GM23338 (cell line): ENCODE results near the gene ZMPSTE24. TPM values are rescaled to one million over a fixed set of nuclear protein-coding genes. Genes with fewer than 3 reads are reported as not detected.

ENCODE experiments used
- ATAC-seq: fragments of 200-7000 bp; cut with Tn5 transposase; 3 replicates; pipeline ENCODE4 v1.9.1; 2020
- DNase-seq: peaks from one replicate; pipeline ENCODE4 v3.0.0-alpha.2; 2015; ENCODE audit warnings: low spot score
- H2AFZ ChIP-seq: fragments of 200-600 bp; sonication (generic); 2 replicates; pipeline ENCODE4 v1.8.0; 2016; ENCODE audit warnings: antibody characterized with exemption, mild to moderate bottlenecking, moderate library complexity
- H3F3A ChIP-seq: fragments of 200-600 bp; sonication (generic); replicated peaks from 2 replicates; pipeline ENCODE4 v1.8.0; 2017; ENCODE audit warnings: antibody characterized with exemption, mixed run types, low read depth
- H3K27ac ChIP-seq: fragments of 200-600 bp; sonication (generic); 2 replicates; pipeline ENCODE4 v1.6.1; 2016; ENCODE audit warnings: low read depth
- H3K27me3 ChIP-seq: fragments of 200-600 bp; sonication (generic); 2 replicates; pipeline ENCODE4 v1.8.0; 2016; ENCODE audit warnings: mild to moderate bottlenecking, mixed run types, moderate library complexity; ENCODE audit not compliant: insufficient read depth
- H3K36me3 ChIP-seq: fragments of 200-600 bp; sonication (generic); 2 replicates; pipeline ENCODE4 v1.8.0; 2016; ENCODE audit warnings: mild to moderate bottlenecking; ENCODE audit not compliant: insufficient read depth
- H3K4me1 ChIP-seq: fragments of 200-600 bp; sonication (generic); 2 replicates; pipeline ENCODE4 v1.8.0; 2016; ENCODE audit warnings: mild to moderate bottlenecking, moderate library complexity; ENCODE audit not compliant: insufficient read depth
- H3K4me2 ChIP-seq: fragments of 200-600 bp; sonication (generic); 2 replicates; pipeline ENCODE4 v1.7.1; 2017; ENCODE audit warnings: mixed run types
- H3K4me3 ChIP-seq: fragments of 200-600 bp; sonication (generic); 2 replicates; pipeline ENCODE4 v1.6.1; 2016; ENCODE audit warnings: mixed run types
- H3K79me2 ChIP-seq: fragments of 200-600 bp; sonication (generic); replicated peaks from 2 replicates; pipeline ENCODE4 v1.8.0; 2017; ENCODE audit warnings: mild to moderate bottlenecking; ENCODE audit not compliant: insufficient read depth
- H3K9me2 ChIP-seq: fragments of 200-600 bp; sonication (generic); 2 replicates; pipeline ENCODE4 v1.8.0; 2017; ENCODE audit not compliant: insufficient read depth
- H4K20me1 ChIP-seq: fragments of 200-600 bp; sonication (generic); replicated peaks from 2 replicates; pipeline ENCODE4 v1.8.0; 2017; ENCODE audit warnings: mild to moderate bottlenecking; ENCODE audit not compliant: insufficient read depth
- H3K27ac Mint-ChIP-seq: 2 replicates; pipeline ENCODE4 v1.8.0; 2020; ENCODE audit warnings: inconsistent platforms, mild to moderate bottlenecking, moderate library complexity, mixed read lengths
- H3K27me3 Mint-ChIP-seq: 3 replicates; pipeline ENCODE4 v1.8.0; 2022; ENCODE audit warnings: low read depth, mild to moderate bottlenecking, moderate library complexity, mixed read lengths, inconsistent platforms; ENCODE audit not compliant: insufficient read depth, poor library complexity
- H3K36me3 Mint-ChIP-seq: 3 replicates; pipeline ENCODE4 v1.8.0; 2021; ENCODE audit warnings: low read depth, mild to moderate bottlenecking, inconsistent platforms, moderate library complexity, mixed read lengths
- H3K4me1 Mint-ChIP-seq: 3 replicates; pipeline ENCODE4 v1.8.0; 2020; ENCODE audit warnings: mild to moderate bottlenecking, inconsistent platforms, mixed read lengths
- H3K4me3 Mint-ChIP-seq: 3 replicates; pipeline ENCODE4 v1.8.0; 2021; ENCODE audit warnings: moderate library complexity, mild to moderate bottlenecking, inconsistent platforms, mixed read lengths
- H3K9me3 Mint-ChIP-seq: 3 replicates; pipeline ENCODE4 v1.8.0; 2020; ENCODE audit warnings: moderate library complexity, mild to moderate bottlenecking, inconsistent platforms, mixed read lengths
- CTCF ChIP-seq, 2 experiments: fragments of 200-600 bp in 1 of 2; sonication (generic) in 1 of 2; conservative IDR thresholded peaks; 2 replicates each; pipeline versions ENCODE4 v1.5.1 to v1.6.1; 2016 to 2017; ENCODE audit warnings: antibody characterized with exemption in 2 of 2, low read depth in 2 of 2, mild to moderate bottlenecking in 2 of 2, moderate library complexity in 1 of 2
- EZH2phosphoT487 ChIP-seq: fragments of 200-600 bp; sonication (generic); IDR thresholded peaks from one replicate; pipeline ENCODE4 v1.8.1; 2018; ENCODE audit warnings: antibody characterized with exemption; ENCODE audit not compliant: unreplicated experiment
- JUNB ChIP-seq: IDR thresholded peaks from one replicate; pipeline ENCODE4 v1.6.1; 2016; ENCODE audit warnings: antibody characterized with exemption; ENCODE audit not compliant: unreplicated experiment
- NANOG ChIP-seq: IDR thresholded peaks from 2 replicates; pipeline ENCODE4 v1.6.1; 2016; ENCODE audit warnings: antibody characterized with exemption, borderline replicate concordance
- POLR2AphosphoS5 ChIP-seq: IDR thresholded peaks from 2 replicates; pipeline ENCODE4 v1.6.1; 2016; ENCODE audit warnings: antibody characterized with exemption, low read depth
- polyA plus RNA-seq: library from polyadenylated mRNA; unstranded; fragments of >200 nt; fragmentation: Nextera tagmentation; extraction: Ambion mirVana; gene quantifications from 2 replicates; pipeline ENCODE4 v1.2.1, GENCODE V29; 2016
- total RNA-seq: library from RNA; depleted of rRNA; stranded (reverse); fragments of >200 nt; shearing (Covaris generic); gene quantifications from 2 replicates; pipeline ENCODE4 v1.2.3, GENCODE V29; 2014
- TF ChIP-seq, protein P1 (sequence below): fragments of 250-450 bp; sonication (Bioruptor Pico); IDR thresholded peaks from 2 replicates; pipeline ENCODE4 v1.5.0; 2020; ENCODE audit warnings: mild to moderate bottlenecking, moderate library complexity
- TF ChIP-seq, protein P2 (sequence below): IDR thresholded peaks from 2 replicates; pipeline ENCODE4 v1.6.1; 2016; ENCODE audit warnings: antibody characterized with exemption

The ZMPSTE24 gene
- total and polyA plus RNA-seq, 2 experiments from 2014 or later: 23.1 to 51.2 TPM

DNA sequence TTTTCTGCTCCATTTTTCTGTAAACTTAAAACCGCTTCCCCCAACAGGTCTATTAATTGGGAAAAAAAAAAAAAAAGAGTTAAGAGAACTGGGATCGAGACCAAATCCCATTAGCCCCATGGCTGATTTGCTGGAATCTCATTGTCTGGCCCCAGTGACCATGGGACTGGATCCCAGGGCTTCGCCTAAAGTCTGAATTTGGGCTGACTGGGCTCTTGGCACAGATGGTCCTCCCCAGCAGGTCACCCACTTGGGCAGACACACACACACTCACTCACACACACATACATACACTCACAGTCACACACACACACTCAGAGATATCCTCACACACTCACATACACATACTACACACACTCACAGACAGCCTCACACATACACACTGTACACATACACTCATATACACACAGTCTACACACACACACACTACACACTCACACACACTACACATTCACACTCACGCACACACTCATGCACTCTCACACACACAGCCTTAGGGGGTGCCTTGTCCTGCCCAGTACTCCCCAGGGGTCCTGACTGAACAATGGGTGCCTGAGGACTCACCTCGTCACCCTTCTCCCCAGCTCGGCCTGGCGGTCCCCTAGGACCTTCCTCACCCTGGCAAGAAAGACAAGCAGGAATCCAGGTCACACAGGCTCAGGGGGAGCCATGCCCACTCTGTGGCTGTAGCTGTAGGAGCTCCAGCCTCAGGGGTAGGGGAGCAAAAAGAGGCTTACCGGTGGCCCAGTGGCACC is 51.5 kb downstream of the ZMPSTE24 start:
- Mint-ChIP-seq H3K4me1 (peaks cover 6% of the 10 kb centered on the region; the same call in 2 of the 3 replicates), H3K27ac (no peak overlapping the region), H3K27me3 (peaks cover 18% of the 10 kb centered on the region), H3K9me3 (no peaks in the 10 kb centered on the region), H3K36me3 (no peaks in the 10 kb centered on the region; the same call in 2 of the 3 replicates), H3K4me3 (no peak overlapping the region)
- Histone ChIP-seq H3K27me3 (peaks cover 32% of the 10 kb centered on the region), H2AFZ (no peak overlapping the region), H3K79me2 (no peaks in the 10 kb centered on the region), H3K4me1 (peaks cover 3% of the 10 kb centered on the region), H3K4me2 (no peak overlapping the region), H3F3A (no peaks in the 10 kb centered on the region), H3K4me3 (no peak overlapping the region), H4K20me1 (no peaks in the 10 kb centered on the region), H3K36me3 (no peaks in the 10 kb centered on the region), H3K9me2 (no peaks in the 10 kb centered on the region), H3K27ac (no peak overlapping the region)
- DNase-seq (no peak), ATAC-seq (no peak)
- TF ChIP-seq EZH2phosphoT487 (no peak), CTCF (conservative IDR thresholded peaks at IDR 0.05; ENCODE audit: low read depth in 2 of 2) (no peak), JUNB (no peak), NANOG (no peak), POLR2AphosphoS5 (no peak)
- TF ChIP-seq, protein P1, sequence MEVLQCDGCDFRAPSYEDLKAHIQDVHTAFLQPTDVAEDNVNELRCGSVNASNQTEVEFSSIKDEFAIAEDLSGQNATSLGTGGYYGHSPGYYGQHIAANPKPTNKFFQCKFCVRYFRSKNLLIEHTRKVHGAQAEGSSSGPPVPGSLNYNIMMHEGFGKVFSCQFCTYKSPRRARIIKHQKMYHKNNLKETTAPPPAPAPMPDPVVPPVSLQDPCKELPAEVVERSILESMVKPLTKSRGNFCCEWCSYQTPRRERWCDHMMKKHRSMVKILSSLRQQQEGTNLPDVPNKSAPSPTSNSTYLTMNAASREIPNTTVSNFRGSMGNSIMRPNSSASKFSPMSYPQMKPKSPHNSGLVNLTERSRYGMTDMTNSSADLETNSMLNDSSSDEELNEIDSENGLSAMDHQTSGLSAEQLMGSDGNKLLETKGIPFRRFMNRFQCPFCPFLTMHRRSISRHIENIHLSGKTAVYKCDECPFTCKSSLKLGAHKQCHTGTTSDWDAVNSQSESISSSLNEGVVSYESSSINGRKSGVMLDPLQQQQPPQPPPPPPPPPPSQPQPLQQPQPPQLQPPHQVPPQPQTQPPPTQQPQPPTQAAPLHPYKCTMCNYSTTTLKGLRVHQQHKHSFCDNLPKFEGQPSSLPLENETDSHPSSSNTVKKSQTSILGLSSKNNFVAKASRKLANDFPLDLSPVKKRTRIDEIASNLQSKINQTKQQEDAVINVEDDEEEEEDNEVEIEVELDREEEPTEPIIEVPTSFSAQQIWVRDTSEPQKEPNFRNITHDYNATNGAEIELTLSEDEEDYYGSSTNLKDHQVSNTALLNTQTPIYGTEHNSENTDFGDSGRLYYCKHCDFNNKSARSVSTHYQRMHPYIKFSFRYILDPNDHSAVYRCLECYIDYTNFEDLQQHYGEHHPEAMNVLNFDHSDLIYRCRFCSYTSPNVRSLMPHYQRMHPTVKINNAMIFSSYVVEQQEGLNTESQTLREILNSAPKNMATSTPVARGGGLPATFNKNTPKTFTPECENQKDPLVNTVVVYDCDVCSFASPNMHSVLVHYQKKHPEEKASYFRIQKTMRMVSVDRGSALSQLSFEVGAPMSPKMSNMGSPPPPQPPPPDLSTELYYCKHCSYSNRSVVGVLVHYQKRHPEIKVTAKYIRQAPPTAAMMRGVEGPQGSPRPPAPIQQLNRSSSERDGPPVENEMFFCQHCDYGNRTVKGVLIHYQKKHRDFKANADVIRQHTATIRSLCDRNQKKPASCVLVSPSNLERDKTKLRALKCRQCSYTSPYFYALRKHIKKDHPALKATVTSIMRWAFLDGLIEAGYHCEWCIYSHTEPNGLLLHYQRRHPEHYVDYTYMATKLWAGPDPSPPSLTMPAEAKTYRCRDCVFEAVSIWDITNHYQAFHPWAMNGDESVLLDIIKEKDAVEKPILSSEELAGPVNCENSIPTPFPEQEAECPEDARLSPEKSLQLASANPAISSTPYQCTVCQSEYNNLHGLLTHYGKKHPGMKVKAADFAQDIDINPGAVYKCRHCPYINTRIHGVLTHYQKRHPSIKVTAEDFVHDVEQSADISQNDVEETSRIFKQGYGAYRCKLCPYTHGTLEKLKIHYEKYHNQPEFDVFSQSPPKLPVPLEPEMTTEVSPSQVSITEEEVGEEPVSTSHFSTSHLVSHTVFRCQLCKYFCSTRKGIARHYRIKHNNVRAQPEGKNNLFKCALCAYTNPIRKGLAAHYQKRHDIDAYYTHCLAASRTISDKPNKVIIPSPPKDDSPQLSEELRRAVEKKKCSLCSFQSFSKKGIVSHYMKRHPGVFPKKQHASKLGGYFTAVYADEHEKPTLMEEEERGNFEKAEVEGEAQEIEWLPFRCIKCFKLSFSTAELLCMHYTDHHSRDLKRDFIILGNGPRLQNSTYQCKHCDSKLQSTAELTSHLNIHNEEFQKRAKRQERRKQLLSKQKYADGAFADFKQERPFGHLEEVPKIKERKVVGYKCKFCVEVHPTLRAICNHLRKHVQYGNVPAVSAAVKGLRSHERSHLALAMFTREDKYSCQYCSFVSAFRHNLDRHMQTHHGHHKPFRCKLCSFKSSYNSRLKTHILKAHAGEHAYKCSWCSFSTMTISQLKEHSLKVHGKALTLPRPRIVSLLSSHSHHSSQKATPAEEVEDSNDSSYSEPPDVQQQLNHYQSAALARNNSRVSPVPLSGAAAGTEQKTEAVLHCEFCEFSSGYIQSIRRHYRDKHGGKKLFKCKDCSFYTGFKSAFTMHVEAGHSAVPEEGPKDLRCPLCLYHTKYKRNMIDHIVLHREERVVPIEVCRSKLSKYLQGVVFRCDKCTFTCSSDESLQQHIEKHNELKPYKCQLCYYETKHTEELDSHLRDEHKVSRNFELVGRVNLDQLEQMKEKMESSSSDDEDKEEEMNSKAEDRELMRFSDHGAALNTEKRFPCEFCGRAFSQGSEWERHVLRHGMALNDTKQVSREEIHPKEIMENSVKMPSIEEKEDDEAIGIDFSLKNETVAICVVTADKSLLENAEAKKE: no peak
- TF ChIP-seq, protein P2, sequence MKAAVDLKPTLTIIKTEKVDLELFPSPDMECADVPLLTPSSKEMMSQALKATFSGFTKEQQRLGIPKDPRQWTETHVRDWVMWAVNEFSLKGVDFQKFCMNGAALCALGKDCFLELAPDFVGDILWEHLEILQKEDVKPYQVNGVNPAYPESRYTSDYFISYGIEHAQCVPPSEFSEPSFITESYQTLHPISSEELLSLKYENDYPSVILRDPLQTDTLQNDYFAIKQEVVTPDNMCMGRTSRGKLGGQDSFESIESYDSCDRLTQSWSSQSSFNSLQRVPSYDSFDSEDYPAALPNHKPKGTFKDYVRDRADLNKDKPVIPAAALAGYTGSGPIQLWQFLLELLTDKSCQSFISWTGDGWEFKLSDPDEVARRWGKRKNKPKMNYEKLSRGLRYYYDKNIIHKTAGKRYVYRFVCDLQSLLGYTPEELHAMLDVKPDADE: no peak
